Panc1 (cell line): ENCODE data around the gene NINJ2. TPM values are rescaled to one million over a fixed set of nuclear protein-coding genes. Genes with fewer than 3 reads are reported as not detected.

Source experiments
- ATAC-seq: fragments of 200-7000 bp; cut with Tn5 transposase; 2 replicates; pipeline ENCODE4 v1.9.1; 2020; ENCODE audit warnings: mild to moderate bottlenecking, moderate library complexity
- Bru-seq: library from RNA; stranded (reverse); fragments of 400-500 nt; gene quantifications from one replicate; lab custom pipeline; 2021; lab: Mats Ljungman, UMichigan
- BruChase-seq, 2 experiments: library from RNA; stranded (reverse); fragments of 400-500 nt; gene quantifications; one replicate each; lab custom pipeline; 2021; lab: Mats Ljungman, UMichigan
- BruUV-seq: library from RNA; stranded (reverse); fragments of 400-500 nt; replicated peaks from 2 replicates; lab custom pipeline; 2021; lab: Mats Ljungman, UMichigan
- CTCF ChIA-PET: fragments of 300-600 bp; sonication (Branson Sonifier 250); formaldehyde crosslinking; loops from one replicate; lab custom pipeline; 2022; ENCODE audit warnings: antibody characterized with exemption; lab: Charles Lee
- POLR2A ChIA-PET: fragments of 300-600 bp; sonication (Branson Sonifier 250); formaldehyde crosslinking; loops from one replicate; lab custom pipeline; 2022; ENCODE audit warnings: antibody characterized with exemption; lab: Charles Lee
- DNase-seq: peaks from one replicate; pipeline ENCODE4 v3.0.0-alpha.2; 2010; ENCODE audit warnings: low read depth, low spot score
- H3K27ac ChIP-seq: 2 replicates; pipeline ENCODE4 v1.5.1; 2011; ENCODE audit warnings: mild to moderate bottlenecking, low read length, inconsistent platforms
- H3K27me3 ChIP-seq: fragments of 200-500 bp; sonication (Bioruptor generic); 2 replicates; pipeline ENCODE4 v1.6.0; 2014; ENCODE audit warnings: low read length, inconsistent platforms; ENCODE audit not compliant: control insufficient read depth, insufficient read depth
- H3K36me3 ChIP-seq: fragments of 200-500 bp; sonication (Bioruptor generic); 2 replicates; pipeline ENCODE4 v1.5.1; 2014; ENCODE audit warnings: inconsistent platforms, mild to moderate bottlenecking, low read length, moderate library complexity; ENCODE audit not compliant: control insufficient read depth, insufficient read depth
- H3K4me1 ChIP-seq: 2 replicates; pipeline ENCODE4 v1.5.1; 2011; ENCODE audit warnings: inconsistent platforms, mild to moderate bottlenecking, low read length, moderate library complexity; ENCODE audit not compliant: control insufficient read depth, insufficient read depth
- H3K4me3 ChIP-seq, 2 experiments: 2 replicates each; pipeline ENCODE4 v1.5.1; 2011 to 2012; ENCODE audit warnings: low read depth in 2 of 2, low read length in 2 of 2, mild to moderate bottlenecking in 2 of 2, inconsistent platforms in 1 of 2, moderate library complexity in 1 of 2
- H3K9me3 ChIP-seq: fragments of 200-500 bp; sonication (Bioruptor generic); 2 replicates; pipeline ENCODE4 v1.5.1; 2014; ENCODE audit warnings: low read depth, mild to moderate bottlenecking, inconsistent platforms, low read length, moderate library complexity; ENCODE audit not compliant: control insufficient read depth, insufficient read depth
- CTCF ChIP-seq: fragments of 450-650 bp; IDR thresholded peaks from 2 replicates; pipeline ENCODE4 v1.5.1; 2017; ENCODE audit warnings: mild to moderate bottlenecking
- POLR2AphosphoS5 ChIP-seq: IDR thresholded peaks from 2 replicates; pipeline ENCODE4 v1.6.1; 2012; ENCODE audit warnings: mild to moderate bottlenecking, low read depth, low read length, moderate library complexity
- SIN3A ChIP-seq: IDR thresholded peaks from 2 replicates; pipeline ENCODE4 v1.6.1; 2012; ENCODE audit warnings: low read depth, mild to moderate bottlenecking, low read length, moderate library complexity, borderline replicate concordance; ENCODE audit not compliant: insufficient read depth
- TCF7L2 ChIP-seq: IDR thresholded peaks from 2 replicates; pipeline ENCODE4 v1.6.1; 2011; ENCODE audit warnings: mild to moderate bottlenecking, low read depth, low read length, inconsistent platforms
- in situ Hi-C: cut with HindIII; loops from 2 replicates; pipeline ENCODE4 v1.10.0; 2016; ENCODE audit warnings: low sequenced_read_pairs, low pct_unique_long_range_greater_than_20kb
- intact Hi-C: fragments of 100-400 bp; cut with micrococcal nuclease; formaldehyde crosslinking; loops from one replicate; pipeline ENCODE4 v1.10.0; 2022; ENCODE audit not compliant: unreplicated experiment
- long read RNA-seq: library from polyadenylated mRNA; unstranded; transcript quantifications from one replicate; pipeline ENCODE4 v2.0.0, GENCODE V29; 2021; ENCODE audit not compliant: unreplicated experiment
- polyA plus RNA-seq: library from polyadenylated mRNA; unstranded; fragments of >200 nt; gene quantifications from one replicate; pipeline ENCODE4 v1.2.1, GENCODE V29; 2012; ENCODE audit warnings: missing spikeins; ENCODE audit not compliant: insufficient read length
- total RNA-seq: library from RNA; stranded (reverse); gene quantifications from one replicate; pipeline ENCODE4 v1.2.1, GENCODE V29; 2021; ENCODE audit not compliant: unreplicated experiment
- TF ChIP-seq, protein P1 (sequence below), 2 experiments: IDR thresholded peaks; 2 replicates each; pipeline ENCODE4 v1.6.1; 2011 to 2012; ENCODE audit warnings: low read depth in 2 of 2, control low read depth in 1 of 2, low read length in 1 of 2, mild to moderate bottlenecking in 1 of 2, moderate library complexity in 1 of 2; ENCODE audit not compliant: insufficient read depth in 1 of 2

Gene NINJ2, protein sequence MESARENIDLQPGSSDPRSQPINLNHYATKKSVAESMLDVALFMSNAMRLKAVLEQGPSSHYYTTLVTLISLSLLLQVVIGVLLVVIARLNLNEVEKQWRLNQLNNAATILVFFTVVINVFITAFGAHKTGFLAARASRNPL
- total RNA-seq (1.9 TPM), Bru-seq, nascent RNA (percentile 30 among the genes with signal in this experiment), BruChase-seq, experiment 1, labeled RNA remaining after a 2-hour chase (percentile 22 among the genes with signal in this experiment), BruChase-seq, experiment 2, labeled RNA remaining after a 6-hour chase (percentile 26 among the genes with signal in this experiment)
- 2.2 TPM for polyA plus RNA-seq
- long read RNA-seq, partial matches to known transcripts, result 0 of 1 reads
- long read RNA-seq, other reads (novel, unspliced or antisense), result 0 of 1 reads

GRCh38 chr12:663293-663871, at the start of gene NINJ2:
NINJ2 (minus strand) TSS chr12:663445; CDS start chr12:663360, 85 bp downstream.
- H3K27me3 ChIP-seq, result no peaks in the 10 kb centered on the region
- intact Hi-C loops (no loop called here), in situ Hi-C loops (no loop called here)
- no peaks in the 10 kb centered on the region for H3K36me3 ChIP-seq
- POLR2A ChIA-PET, result interaction anchor here (0.6 kb wide), 1 partner anchor 64 kb away, joined by 3 read pairs; no protein-coding TSS in a partner anchor
- H3K4me1 ChIP-seq, result peaks cover 9% of the 10 kb centered on the region
- ATAC-seq (peak; percentile 58; the same call in 1 of the 2 replicates), DNase-seq (no peak)
- CTCF ChIA-PET, result no interaction called here
- no TSS peak for BruUV-seq
- no peaks in the 10 kb centered on the region for H3K9me3 ChIP-seq
- peak within 1 kb of the TSS; percentile 49 for H3K27ac ChIP-seq
- TF ChIP-seq TCF7L2 (no peak), CTCF (no peak), POLR2AphosphoS5 (no peak), SIN3A (no peak)
- TF ChIP-seq, protein P1, sequence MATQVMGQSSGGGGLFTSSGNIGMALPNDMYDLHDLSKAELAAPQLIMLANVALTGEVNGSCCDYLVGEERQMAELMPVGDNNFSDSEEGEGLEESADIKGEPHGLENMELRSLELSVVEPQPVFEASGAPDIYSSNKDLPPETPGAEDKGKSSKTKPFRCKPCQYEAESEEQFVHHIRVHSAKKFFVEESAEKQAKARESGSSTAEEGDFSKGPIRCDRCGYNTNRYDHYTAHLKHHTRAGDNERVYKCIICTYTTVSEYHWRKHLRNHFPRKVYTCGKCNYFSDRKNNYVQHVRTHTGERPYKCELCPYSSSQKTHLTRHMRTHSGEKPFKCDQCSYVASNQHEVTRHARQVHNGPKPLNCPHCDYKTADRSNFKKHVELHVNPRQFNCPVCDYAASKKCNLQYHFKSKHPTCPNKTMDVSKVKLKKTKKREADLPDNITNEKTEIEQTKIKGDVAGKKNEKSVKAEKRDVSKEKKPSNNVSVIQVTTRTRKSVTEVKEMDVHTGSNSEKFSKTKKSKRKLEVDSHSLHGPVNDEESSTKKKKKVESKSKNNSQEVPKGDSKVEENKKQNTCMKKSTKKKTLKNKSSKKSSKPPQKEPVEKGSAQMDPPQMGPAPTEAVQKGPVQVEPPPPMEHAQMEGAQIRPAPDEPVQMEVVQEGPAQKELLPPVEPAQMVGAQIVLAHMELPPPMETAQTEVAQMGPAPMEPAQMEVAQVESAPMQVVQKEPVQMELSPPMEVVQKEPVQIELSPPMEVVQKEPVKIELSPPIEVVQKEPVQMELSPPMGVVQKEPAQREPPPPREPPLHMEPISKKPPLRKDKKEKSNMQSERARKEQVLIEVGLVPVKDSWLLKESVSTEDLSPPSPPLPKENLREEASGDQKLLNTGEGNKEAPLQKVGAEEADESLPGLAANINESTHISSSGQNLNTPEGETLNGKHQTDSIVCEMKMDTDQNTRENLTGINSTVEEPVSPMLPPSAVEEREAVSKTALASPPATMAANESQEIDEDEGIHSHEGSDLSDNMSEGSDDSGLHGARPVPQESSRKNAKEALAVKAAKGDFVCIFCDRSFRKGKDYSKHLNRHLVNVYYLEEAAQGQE (IDR thresholded peaks at IDR 0.05; ENCODE audit: insufficient read depth in 1 of 2, low read depth in 2 of 2, low read length in 1 of 2), result no peak
- peak within 1 kb of the TSS in 1 of 2 experiments; percentile 18; a peak in 2 of 4 replicates for H3K4me3 ChIP-seq

GRCh38 chr12:712172-712863, 49.1 kb upstream of the NINJ2 start:
- no peak for DNase-seq
- no peak for ATAC-seq
- Histone ChIP-seq H3K27me3 (no peaks in the 10 kb centered on the region), H3K4me1 (peaks cover 5% of the 10 kb centered on the region), H3K36me3 (no peaks in the 10 kb centered on the region), H3K27ac (peak overlapping the region; percentile 29; the same call in 1 of the 2 replicates), H3K4me3 (no peak overlapping the region), H3K9me3 (no peaks in the 10 kb centered on the region)
- POLR2A ChIA-PET, result no interaction called here
- no TSS peak for BruUV-seq
- TF ChIP-seq POLR2AphosphoS5 (no peak), TCF7L2 (no peak), CTCF (no peak), SIN3A (no peak)
- TF ChIP-seq, protein P1 (IDR thresholded peaks at IDR 0.05; ENCODE audit: insufficient read depth in 1 of 2, low read depth in 2 of 2, low read length in 1 of 2), result no peak
- in situ Hi-C loops (no loop called here), intact Hi-C loops (no loop called here)
- CTCF ChIA-PET, result no interaction called here
